Measurements from ENCODE around the gene TUSC2. TPM values are rescaled to one million over a fixed set of nuclear protein-coding genes. Genes with fewer than 3 reads are reported as not detected.
A peak's percentile ranks its signal among the peaks of the same experiment; 100 is the strongest.

Gene TUSC2
- total and polyA plus RNA-seq, 10 of the 15 experiments (the other 5 are each of a cell fraction or from before 2014, with no cell fraction given): 4.0 to 73.8 (median 34.3) TPM

DNA sequence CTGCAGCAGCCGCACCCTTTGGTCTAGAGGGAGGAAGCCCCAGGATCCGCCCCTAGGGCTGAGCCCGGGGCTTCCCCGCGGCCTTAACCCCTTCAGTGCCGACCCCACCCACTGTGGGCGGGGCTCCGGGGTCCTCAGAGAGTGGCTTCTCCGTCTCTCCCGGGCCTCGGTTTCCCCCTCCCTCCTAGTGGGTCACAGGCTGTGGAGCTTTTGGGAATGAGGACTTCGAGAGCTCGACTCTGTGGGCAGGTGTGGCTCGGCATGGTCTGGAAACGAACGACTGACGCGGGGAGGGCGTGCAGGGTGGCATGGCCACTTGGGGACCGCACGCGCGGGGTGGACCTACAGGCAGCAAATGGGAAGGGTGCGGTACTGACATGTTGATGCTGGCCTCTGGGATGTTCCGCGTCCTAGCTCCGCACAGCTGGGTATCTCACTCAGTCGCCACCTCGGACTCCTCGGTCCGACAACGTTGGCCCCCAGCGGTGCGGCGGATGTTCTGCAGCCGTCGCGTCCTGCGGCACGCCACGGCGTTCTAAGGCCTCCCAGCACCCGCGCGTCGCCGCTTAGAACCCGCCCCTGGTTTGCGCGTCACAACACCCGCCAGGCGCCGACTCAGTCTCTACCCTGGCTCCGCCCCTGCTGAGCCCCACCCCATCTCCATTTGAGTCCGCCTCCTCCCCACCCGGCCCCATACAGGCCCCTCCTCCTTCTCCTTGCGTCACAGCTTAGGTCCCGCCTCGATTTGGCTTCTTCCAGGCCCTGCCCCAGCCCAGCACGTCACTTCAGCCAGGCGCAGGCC is 29.0 kb downstream of the TUSC2 start, which contains the start of the genes HYAL3 and NAA80 (continued):
- TF ChIP-seq, protein P1, sequence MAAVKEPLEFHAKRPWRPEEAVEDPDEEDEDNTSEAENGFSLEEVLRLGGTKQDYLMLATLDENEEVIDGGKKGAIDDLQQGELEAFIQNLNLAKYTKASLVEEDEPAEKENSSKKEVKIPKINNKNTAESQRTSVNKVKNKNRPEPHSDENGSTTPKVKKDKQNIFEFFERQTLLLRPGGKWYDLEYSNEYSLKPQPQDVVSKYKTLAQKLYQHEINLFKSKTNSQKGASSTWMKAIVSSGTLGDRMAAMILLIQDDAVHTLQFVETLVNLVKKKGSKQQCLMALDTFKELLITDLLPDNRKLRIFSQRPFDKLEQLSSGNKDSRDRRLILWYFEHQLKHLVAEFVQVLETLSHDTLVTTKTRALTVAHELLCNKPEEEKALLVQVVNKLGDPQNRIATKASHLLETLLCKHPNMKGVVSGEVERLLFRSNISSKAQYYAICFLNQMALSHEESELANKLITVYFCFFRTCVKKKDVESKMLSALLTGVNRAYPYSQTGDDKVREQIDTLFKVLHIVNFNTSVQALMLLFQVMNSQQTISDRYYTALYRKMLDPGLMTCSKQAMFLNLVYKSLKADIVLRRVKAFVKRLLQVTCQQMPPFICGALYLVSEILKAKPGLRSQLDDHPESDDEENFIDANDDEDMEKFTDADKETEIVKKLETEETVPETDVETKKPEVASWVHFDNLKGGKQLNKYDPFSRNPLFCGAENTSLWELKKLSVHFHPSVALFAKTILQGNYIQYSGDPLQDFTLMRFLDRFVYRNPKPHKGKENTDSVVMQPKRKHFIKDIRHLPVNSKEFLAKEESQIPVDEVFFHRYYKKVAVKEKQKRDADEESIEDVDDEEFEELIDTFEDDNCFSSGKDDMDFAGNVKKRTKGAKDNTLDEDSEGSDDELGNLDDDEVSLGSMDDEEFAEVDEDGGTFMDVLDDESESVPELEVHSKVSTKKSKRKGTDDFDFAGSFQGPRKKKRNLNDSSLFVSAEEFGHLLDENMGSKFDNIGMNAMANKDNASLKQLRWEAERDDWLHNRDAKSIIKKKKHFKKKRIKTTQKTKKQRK (IDR thresholded peaks at IDR 0.05; ENCODE audit: low read depth, low read length): no peak
- TF ChIP-seq ZBED1 (IDR thresholded peaks at IDR 0.05; ENCODE audit: borderline replicate concordance) (no peak), HDAC6 (IDR thresholded peaks at IDR 0.05; ENCODE audit: unreplicated experiment) (no peak), EGR1 (IDR thresholded peaks at IDR 0.05; ENCODE audit: borderline replicate concordance in 1 of 2, low read depth in 2 of 2, low read length in 2 of 2) (no peak), STAT3 (IDR thresholded peaks at IDR 0.05; ENCODE audit: low read depth, low read length) (no peak), FOXK2 (IDR thresholded peaks at IDR 0.05) (no peak; the same call in 1 of the 2 replicates), KLF5 (IDR thresholded peaks at IDR 0.05; ENCODE audit: partially characterized antibody) (peak; percentile 50), WRNIP1 (IDR thresholded peaks at IDR 0.05; ENCODE audit: borderline replicate concordance, low read depth, low read length) (no peak), PAX5 (IDR thresholded peaks at IDR 0.05; ENCODE audit: borderline replicate concordance, low read depth, low read length) (no peak), ZZZ3 (IDR thresholded peaks at IDR 0.05; ENCODE audit: control insufficient read depth, insufficient read length, low read depth) (no peak), SMC3 (IDR thresholded peaks at IDR 0.05; ENCODE audit: borderline replicate concordance, low read length) (no peak), NFYA (IDR thresholded peaks at IDR 0.05; ENCODE audit: borderline replicate concordance, low read depth, low read length) (no peak), CBX3 (IDR thresholded peaks at IDR 0.05; ENCODE audit: borderline replicate concordance, low read depth) (no peak), BRCA1 (IDR thresholded peaks at IDR 0.05; ENCODE audit: low read depth, low read length) (no peak)
- TF ChIP-seq, protein P2, sequence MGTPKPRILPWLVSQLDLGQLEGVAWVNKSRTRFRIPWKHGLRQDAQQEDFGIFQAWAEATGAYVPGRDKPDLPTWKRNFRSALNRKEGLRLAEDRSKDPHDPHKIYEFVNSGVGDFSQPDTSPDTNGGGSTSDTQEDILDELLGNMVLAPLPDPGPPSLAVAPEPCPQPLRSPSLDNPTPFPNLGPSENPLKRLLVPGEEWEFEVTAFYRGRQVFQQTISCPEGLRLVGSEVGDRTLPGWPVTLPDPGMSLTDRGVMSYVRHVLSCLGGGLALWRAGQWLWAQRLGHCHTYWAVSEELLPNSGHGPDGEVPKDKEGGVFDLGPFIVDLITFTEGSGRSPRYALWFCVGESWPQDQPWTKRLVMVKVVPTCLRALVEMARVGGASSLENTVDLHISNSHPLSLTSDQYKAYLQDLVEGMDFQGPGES (IDR thresholded peaks at IDR 0.05): no peak
- TF ChIP-seq, protein P3, sequence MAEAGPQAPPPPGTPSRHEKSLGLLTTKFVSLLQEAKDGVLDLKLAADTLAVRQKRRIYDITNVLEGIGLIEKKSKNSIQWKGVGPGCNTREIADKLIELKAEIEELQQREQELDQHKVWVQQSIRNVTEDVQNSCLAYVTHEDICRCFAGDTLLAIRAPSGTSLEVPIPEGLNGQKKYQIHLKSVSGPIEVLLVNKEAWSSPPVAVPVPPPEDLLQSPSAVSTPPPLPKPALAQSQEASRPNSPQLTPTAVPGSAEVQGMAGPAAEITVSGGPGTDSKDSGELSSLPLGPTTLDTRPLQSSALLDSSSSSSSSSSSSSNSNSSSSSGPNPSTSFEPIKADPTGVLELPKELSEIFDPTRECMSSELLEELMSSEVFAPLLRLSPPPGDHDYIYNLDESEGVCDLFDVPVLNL (IDR thresholded peaks at IDR 0.05; ENCODE audit: low read depth, low read length): no peak
- TF ChIP-seq, protein P4, sequence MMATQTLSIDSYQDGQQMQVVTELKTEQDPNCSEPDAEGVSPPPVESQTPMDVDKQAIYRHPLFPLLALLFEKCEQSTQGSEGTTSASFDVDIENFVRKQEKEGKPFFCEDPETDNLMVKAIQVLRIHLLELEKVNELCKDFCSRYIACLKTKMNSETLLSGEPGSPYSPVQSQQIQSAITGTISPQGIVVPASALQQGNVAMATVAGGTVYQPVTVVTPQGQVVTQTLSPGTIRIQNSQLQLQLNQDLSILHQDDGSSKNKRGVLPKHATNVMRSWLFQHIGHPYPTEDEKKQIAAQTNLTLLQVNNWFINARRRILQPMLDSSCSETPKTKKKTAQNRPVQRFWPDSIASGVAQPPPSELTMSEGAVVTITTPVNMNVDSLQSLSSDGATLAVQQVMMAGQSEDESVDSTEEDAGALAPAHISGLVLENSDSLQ (IDR thresholded peaks at IDR 0.05): no peak
- TF ChIP-seq, protein P5, sequence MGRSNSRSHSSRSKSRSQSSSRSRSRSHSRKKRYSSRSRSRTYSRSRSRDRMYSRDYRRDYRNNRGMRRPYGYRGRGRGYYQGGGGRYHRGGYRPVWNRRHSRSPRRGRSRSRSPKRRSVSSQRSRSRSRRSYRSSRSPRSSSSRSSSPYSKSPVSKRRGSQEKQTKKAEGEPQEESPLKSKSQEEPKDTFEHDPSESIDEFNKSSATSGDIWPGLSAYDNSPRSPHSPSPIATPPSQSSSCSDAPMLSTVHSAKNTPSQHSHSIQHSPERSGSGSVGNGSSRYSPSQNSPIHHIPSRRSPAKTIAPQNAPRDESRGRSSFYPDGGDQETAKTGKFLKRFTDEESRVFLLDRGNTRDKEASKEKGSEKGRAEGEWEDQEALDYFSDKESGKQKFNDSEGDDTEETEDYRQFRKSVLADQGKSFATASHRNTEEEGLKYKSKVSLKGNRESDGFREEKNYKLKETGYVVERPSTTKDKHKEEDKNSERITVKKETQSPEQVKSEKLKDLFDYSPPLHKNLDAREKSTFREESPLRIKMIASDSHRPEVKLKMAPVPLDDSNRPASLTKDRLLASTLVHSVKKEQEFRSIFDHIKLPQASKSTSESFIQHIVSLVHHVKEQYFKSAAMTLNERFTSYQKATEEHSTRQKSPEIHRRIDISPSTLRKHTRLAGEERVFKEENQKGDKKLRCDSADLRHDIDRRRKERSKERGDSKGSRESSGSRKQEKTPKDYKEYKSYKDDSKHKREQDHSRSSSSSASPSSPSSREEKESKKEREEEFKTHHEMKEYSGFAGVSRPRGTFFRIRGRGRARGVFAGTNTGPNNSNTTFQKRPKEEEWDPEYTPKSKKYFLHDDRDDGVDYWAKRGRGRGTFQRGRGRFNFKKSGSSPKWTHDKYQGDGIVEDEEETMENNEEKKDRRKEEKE (IDR thresholded peaks at IDR 0.05): no peak
